Neural progenitor cell (in vitro differentiated cells): ENCODE results near the gene ZNF777. TPM values are rescaled to one million over a fixed set of nuclear protein-coding genes. Genes with fewer than 3 reads are reported as not detected.
"Not testable (repeated sequence)": the region's sequence is repeated elsewhere in the genome, so short reads cannot be mapped to it uniquely, and the experiment has no call there.

Source experiments
- DNase-seq: peaks from one replicate; pipeline ENCODE4 v3.0.0-alpha.2; 2016; ENCODE audit warnings: low spot score
- H2AFZ ChIP-seq: fragments of 200-600 bp; sonication (generic); replicated peaks from 2 replicates; pipeline ENCODE4 v1.6.1; 2016; ENCODE audit warnings: antibody characterized with exemption
- H3F3A ChIP-seq: fragments of 200-600 bp; sonication (generic); 2 replicates; pipeline ENCODE4 v1.6.1; 2016; ENCODE audit warnings: antibody characterized with exemption, low read depth
- H3K27ac ChIP-seq: fragments of 200-600 bp; sonication (generic); 2 replicates; pipeline ENCODE4 v1.5.1; 2016; ENCODE audit warnings: mild to moderate bottlenecking
- H3K27me3 ChIP-seq: fragments of 200-600 bp; sonication (generic); 2 replicates; pipeline ENCODE4 v1.6.1; 2016; ENCODE audit warnings: mild to moderate bottlenecking, moderate library complexity
- H3K36me3 ChIP-seq: fragments of 200-600 bp; sonication (generic); 2 replicates; pipeline ENCODE4 v1.5.1; 2016
- H3K4me1 ChIP-seq: fragments of 200-600 bp; sonication (generic); 2 replicates; pipeline ENCODE4 v1.6.1; 2016; ENCODE audit warnings: mixed run types
- H3K4me2 ChIP-seq: fragments of 200-600 bp; sonication (generic); 2 replicates; pipeline ENCODE4 v1.6.1; 2016
- H3K4me3 ChIP-seq: fragments of 200-600 bp; sonication (generic); 2 replicates; pipeline ENCODE4 v1.5.1; 2016
- H3K79me2 ChIP-seq: fragments of 200-600 bp; sonication (generic); 2 replicates; pipeline ENCODE4 v1.6.1; 2016; ENCODE audit warnings: low read depth
- H3K9ac ChIP-seq: fragments of 200-600 bp; sonication (generic); 2 replicates; pipeline ENCODE4 v1.6.1; 2016
- H3K9me3 ChIP-seq: fragments of 200-600 bp; sonication (generic); 2 replicates; pipeline ENCODE4 v1.5.1; 2016; ENCODE audit warnings: low read depth
- H4K20me1 ChIP-seq: fragments of 200-600 bp; sonication (generic); 2 replicates; pipeline ENCODE4 v1.6.1; 2016; ENCODE audit warnings: low read depth
- H3K27ac Mint-ChIP-seq: 3 replicates; pipeline ENCODE4 v1.8.0; 2021; ENCODE audit warnings: mixed read lengths
- H3K27me3 Mint-ChIP-seq: 2 replicates; pipeline ENCODE4 v1.8.0; 2022; ENCODE audit warnings: low read depth, mild to moderate bottlenecking, inconsistent platforms, moderate library complexity, mixed read lengths; ENCODE audit not compliant: insufficient read depth
- H3K36me3 Mint-ChIP-seq: 3 replicates; pipeline ENCODE4 v1.8.0; 2021; ENCODE audit warnings: mixed read lengths
- H3K4me1 Mint-ChIP-seq: 3 replicates; pipeline ENCODE4 v1.8.0; 2021; ENCODE audit warnings: mixed read lengths
- H3K4me3 Mint-ChIP-seq: 3 replicates; pipeline ENCODE4 v1.8.0; 2021; ENCODE audit warnings: mild to moderate bottlenecking, moderate library complexity, mixed read lengths
- H3K9me3 Mint-ChIP-seq: 3 replicates; pipeline ENCODE4 v1.8.0; 2020; ENCODE audit warnings: mixed read lengths
- EZH2 ChIP-seq: fragments of 200-600 bp; sonication (generic); IDR thresholded peaks from 2 replicates; pipeline ENCODE4 v1.6.1; 2017; ENCODE audit warnings: antibody characterized with exemption, mild to moderate bottlenecking, moderate library complexity
- EZH2phosphoT487 ChIP-seq: fragments of 200-600 bp; sonication (generic); IDR thresholded peaks from 2 replicates; pipeline ENCODE4 v1.6.1; 2017; ENCODE audit warnings: antibody characterized with exemption
- total RNA-seq: library from RNA; depleted of rRNA; stranded (reverse); fragments of >200 nt; gene quantifications from 2 replicates; pipeline ENCODE4 v1.2.3, GENCODE V29; 2015; ENCODE audit warnings: low replicate concordance
- TF ChIP-seq, protein P1 (sequence below): fragments of 200-600 bp; sonication (generic); IDR thresholded peaks from 2 replicates; pipeline ENCODE4 v1.5.1; 2017; ENCODE audit warnings: antibody characterized with exemption, mild to moderate bottlenecking

Gene ZNF777
- total RNA-seq, 1 donor from 2014 or later: 6.6 TPM

DNA sequence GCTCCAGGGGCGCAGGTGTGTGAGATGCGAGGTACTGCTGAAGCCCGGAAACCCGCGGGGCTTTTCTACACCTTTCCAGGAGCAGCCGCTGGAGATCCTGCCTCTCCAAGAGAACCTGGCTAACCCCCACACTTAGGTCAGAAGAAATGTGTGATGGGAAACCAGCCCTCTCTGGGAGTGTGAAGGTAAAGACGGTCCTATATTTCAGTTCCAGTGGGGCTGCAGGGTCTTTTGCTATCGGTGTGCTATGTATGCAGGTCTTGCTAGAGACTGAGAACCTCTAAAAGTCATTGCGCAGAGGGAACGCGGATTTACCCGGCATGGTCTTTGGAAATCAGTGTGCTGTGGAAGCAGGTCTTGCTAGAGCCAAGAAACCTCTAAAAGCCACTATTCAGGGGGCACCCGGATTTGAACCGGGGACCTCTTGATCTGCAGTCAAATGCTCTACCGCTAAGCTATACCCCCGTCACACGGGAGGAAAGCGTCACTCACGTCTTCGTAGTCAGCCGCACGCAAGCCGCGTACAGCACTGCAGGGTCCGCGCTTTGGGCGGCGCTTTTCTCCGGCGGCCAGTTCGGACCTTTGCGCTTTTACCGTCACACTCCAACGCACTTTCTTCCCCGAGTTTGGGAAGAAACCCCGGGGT, 46.0 kb downstream of the ZNF777 start:
- H3K9ac ChIP-seq: no peak overlapping the region
- no peak overlapping the region for H3K27ac ChIP-seq
- H3F3A ChIP-seq: peaks cover 24% of the 10 kb centered on the region
- DNase-seq: peak; percentile 88
- no peaks in the 10 kb centered on the region for H3K36me3 ChIP-seq
- peak overlapping the region; percentile 83 for H3K4me3 Mint-ChIP-seq
- H3K9me3 Mint-ChIP-seq: peaks cover 6% of the 10 kb centered on the region
- no peaks in the 10 kb centered on the region for H3K36me3 Mint-ChIP-seq
- H4K20me1 ChIP-seq: no peaks in the 10 kb centered on the region
- TF ChIP-seq EZH2: no peak
- no peak for TF ChIP-seq EZH2phosphoT487
- TF ChIP-seq, protein P1, sequence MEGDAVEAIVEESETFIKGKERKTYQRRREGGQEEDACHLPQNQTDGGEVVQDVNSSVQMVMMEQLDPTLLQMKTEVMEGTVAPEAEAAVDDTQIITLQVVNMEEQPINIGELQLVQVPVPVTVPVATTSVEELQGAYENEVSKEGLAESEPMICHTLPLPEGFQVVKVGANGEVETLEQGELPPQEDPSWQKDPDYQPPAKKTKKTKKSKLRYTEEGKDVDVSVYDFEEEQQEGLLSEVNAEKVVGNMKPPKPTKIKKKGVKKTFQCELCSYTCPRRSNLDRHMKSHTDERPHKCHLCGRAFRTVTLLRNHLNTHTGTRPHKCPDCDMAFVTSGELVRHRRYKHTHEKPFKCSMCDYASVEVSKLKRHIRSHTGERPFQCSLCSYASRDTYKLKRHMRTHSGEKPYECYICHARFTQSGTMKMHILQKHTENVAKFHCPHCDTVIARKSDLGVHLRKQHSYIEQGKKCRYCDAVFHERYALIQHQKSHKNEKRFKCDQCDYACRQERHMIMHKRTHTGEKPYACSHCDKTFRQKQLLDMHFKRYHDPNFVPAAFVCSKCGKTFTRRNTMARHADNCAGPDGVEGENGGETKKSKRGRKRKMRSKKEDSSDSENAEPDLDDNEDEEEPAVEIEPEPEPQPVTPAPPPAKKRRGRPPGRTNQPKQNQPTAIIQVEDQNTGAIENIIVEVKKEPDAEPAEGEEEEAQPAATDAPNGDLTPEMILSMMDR: no peak
- H3K4me1 Mint-ChIP-seq: peaks cover 13% of the 10 kb centered on the region
- no peak overlapping the region for H3K27ac Mint-ChIP-seq
- peak overlapping the region; percentile 85 for H2AFZ ChIP-seq
- peak overlapping the region; percentile 84 for H3K4me2 ChIP-seq
- peaks cover 7% of the 10 kb centered on the region for H3K4me1 ChIP-seq
- peaks cover 12% of the 10 kb centered on the region for H3K27me3 Mint-ChIP-seq
- no peaks in the 10 kb centered on the region for H3K9me3 ChIP-seq
- H3K79me2 ChIP-seq: no peaks in the 10 kb centered on the region
- peaks cover 21% of the 10 kb centered on the region for H3K27me3 ChIP-seq
- peak overlapping the region; percentile 52 for H3K4me3 ChIP-seq

DNA sequence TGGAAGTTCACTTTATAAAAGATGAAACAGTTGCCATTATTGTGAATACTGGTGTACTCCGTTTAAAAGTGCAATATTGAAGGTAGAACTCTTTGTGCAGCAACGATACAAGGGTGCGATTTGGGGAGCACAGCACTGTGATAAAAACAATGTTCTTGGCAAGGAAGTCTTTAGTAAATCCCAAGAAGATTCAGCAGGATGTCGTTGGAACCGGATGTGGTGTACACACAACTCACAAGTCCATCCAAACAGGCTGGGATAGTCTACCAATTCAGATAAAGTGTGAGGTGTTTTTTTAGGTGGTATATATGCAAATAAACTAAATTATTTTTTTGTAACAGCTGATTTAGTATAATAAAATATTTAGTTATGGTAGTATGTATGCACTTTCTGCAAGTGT, 46.7 kb downstream of the ZNF777 start:
- H3K27ac ChIP-seq: no peak overlapping the region
- peaks cover 7% of the 10 kb centered on the region for H3K4me1 ChIP-seq
- no peaks in the 10 kb centered on the region for H3K79me2 ChIP-seq
- TF ChIP-seq EZH2 (no peak), EZH2phosphoT487 (no peak)
- TF ChIP-seq, protein P1: no peak
- H3K36me3 ChIP-seq: no peaks in the 10 kb centered on the region
- Mint-ChIP-seq H3K4me3 (no peak overlapping the region), H3K9me3 (peaks cover 6% of the 10 kb centered on the region), H3K27ac (no peak overlapping the region), H3K4me1 (peaks cover 13% of the 10 kb centered on the region), H3K27me3 (peaks cover 12% of the 10 kb centered on the region), H3K36me3 (no peaks in the 10 kb centered on the region)
- peaks cover 21% of the 10 kb centered on the region for H3K27me3 ChIP-seq
- DNase-seq: no peak
- H3K9ac ChIP-seq: no peak overlapping the region
- H3K4me3 ChIP-seq: peak overlapping the region; percentile 52
- peaks cover 24% of the 10 kb centered on the region for H3F3A ChIP-seq
- no peak overlapping the region for H2AFZ ChIP-seq
- H3K4me2 ChIP-seq: peak overlapping the region; percentile 84
- no peaks in the 10 kb centered on the region for H3K9me3 ChIP-seq
- no peaks in the 10 kb centered on the region for H4K20me1 ChIP-seq

DNA sequence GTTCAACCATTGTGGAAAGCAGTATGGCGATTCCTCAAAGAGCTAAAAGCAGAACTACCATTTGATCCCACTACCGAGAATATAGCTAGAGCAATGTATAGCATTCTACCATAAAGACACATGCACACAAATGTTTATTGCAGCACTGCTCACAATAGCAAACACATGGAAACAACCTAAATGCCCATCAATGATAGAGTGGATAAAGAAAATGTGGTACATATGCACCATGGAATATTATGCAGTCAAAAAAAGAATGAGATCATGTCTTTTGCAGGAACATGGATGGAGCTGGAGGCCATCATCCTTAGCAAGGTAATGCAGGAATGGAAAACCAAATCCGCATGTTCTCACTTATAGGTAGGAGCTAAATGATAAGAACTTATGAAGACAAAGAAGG, 47.8 kb downstream of the ZNF777 start:
- not testable (repeated sequence) for H3K27ac ChIP-seq, H3K36me3 ChIP-seq, H3K9me3 Mint-ChIP-seq, H3K9ac ChIP-seq, DNase-seq, H3K9me3 ChIP-seq, H3K4me2 ChIP-seq, H3K4me1 ChIP-seq, H2AFZ ChIP-seq, H3K4me3 Mint-ChIP-seq, H4K20me1 ChIP-seq, H3K79me2 ChIP-seq, H3K4me3 ChIP-seq, H3K27ac Mint-ChIP-seq, H3K36me3 Mint-ChIP-seq
- H3K4me1 Mint-ChIP-seq: peaks cover 13% of the 10 kb centered on the region
- peaks cover 21% of the 10 kb centered on the region for H3K27me3 ChIP-seq
- H3K27me3 Mint-ChIP-seq: peaks cover 12% of the 10 kb centered on the region
- peaks cover 24% of the 10 kb centered on the region for H3F3A ChIP-seq

DNA sequence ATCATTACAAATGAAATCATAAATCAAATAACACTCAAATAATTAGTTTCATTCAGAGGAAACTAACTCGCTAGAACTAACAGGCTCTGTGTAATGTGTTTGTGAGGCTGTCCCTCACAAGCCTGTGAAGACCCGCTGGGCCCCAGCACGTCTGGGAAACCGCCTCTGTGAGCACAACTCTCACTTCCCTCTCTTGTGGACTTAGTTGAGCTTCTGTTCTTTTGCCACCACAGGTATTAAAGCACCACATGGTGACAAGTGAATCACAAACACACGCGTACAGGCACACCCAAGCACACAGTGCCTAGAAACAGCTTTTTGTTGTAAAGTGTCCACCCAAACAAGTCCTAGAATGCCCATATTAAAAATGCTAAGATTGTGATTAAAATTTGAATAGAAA, 51.0 kb downstream of the ZNF777 start:
- Histone ChIP-seq H3K36me3 (no peaks in the 10 kb centered on the region), H3K27me3 (peaks cover 9% of the 10 kb centered on the region), H3K4me2 (no peak overlapping the region), H2AFZ (no peak overlapping the region), H4K20me1 (no peaks in the 10 kb centered on the region), H3F3A (peaks cover 12% of the 10 kb centered on the region), H3K4me1 (peaks cover 7% of the 10 kb centered on the region), H3K27ac (no peak overlapping the region), H3K9ac (no peak overlapping the region), H3K79me2 (no peaks in the 10 kb centered on the region), H3K4me3 (no peak overlapping the region), H3K9me3 (no peaks in the 10 kb centered on the region)
- Mint-ChIP-seq H3K4me1 (peaks cover 8% of the 10 kb centered on the region), H3K4me3 (no peak overlapping the region), H3K27me3 (peaks cover 6% of the 10 kb centered on the region), H3K9me3 (peaks cover 6% of the 10 kb centered on the region), H3K36me3 (no peaks in the 10 kb centered on the region), H3K27ac (no peak overlapping the region)
- TF ChIP-seq EZH2phosphoT487: no peak
- TF ChIP-seq, protein P1: no peak
- no peak for TF ChIP-seq EZH2
- no peak for DNase-seq
